Glomerular endothelial cell (primary cell): ENCODE data around the gene KMT2C. TPM values are rescaled to one million over a fixed set of nuclear protein-coding genes. Genes with fewer than 3 reads are reported as not detected.
"Not testable (repeated sequence)": the region's sequence is repeated elsewhere in the genome, so short reads cannot be mapped to it uniquely, and the experiment has no call there.

Source experiments
- DNase-seq: peaks from one replicate; pipeline ENCODE4 v3.0.0-alpha.2; 2011; ENCODE audit warnings: low read depth, low spot score; ENCODE audit errors: extremely low read depth
- total RNA-seq: library from RNA; depleted of rRNA; stranded (reverse); fragments of >200 nt; gene quantifications from 2 replicates; pipeline ENCODE4 v1.2.3, GENCODE V29; 2015

Gene KMT2C
- total RNA-seq, 1 donor from 2014 or later, result 50.6 TPM

DNA sequence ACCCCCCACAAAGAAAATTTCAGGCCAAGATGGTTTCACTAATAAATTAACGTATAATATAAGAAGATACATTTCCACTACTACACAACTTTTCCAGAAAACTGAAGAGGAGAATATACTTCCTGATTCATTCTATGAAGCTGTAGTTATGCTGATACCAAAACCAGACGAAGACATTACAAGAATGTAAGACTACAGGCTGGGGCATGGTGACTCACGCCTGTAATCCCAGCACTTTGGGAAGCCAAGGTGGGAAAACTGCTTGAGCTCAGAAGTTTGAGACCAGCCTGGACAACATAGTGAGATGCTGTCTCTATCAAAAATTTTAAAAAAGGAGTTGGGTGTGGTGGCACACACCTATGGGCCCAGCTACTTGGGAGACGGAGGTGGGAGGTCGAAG lies 201.4 kb downstream of the KMT2C start:
- not testable (repeated sequence) for DNase-seq

- DNase-seq, result no peak
Observed at GRCh38 chr7:152231089-152231488, 204.7 kb downstream of the KMT2C start.

- not testable (repeated sequence) for DNase-seq
Observed at GRCh38 chr7:152219556-152219955, 216.2 kb downstream of the KMT2C start.

DNA sequence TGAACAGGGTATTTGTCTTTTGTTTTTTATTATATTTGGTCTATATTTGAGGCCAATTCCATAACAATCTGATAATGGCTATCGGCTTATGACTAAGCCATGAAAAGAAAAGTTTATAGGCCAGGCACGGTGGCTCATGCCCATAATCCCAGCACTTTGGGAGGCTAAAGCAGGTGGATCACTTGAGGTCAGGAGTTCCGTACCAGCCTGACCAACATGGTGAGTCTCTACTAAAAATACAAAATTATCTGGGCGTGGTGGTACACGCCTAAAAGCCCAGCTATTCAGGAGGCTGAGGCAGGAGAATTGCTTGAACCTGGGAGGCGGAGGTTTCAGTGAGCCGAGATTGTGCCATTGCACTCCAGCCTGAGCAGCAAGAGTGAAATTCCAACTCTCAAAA lies 227.0 kb downstream of the KMT2C start:
- DNase-seq, result not testable (repeated sequence)

DNA sequence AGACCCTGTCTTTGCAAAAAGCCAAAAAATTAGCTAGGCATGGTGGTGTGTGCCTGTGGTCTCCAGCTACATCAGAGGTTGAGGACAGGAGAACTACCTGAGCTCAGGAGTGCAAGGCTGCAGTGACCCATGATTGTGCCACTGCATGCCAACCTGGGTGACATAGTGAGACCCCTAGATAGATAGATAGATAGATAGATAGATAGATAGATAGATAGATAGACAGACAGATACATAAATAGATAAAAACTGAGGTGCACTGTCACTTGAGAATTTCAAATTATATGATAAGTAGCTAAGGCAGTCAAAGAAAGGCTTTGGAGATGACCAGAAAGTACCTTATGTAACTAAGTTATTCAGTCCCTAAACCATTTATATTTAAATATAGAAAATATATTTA lies 231.4 kb downstream of the KMT2C start:
- DNase-seq, result not testable (repeated sequence)

DNA sequence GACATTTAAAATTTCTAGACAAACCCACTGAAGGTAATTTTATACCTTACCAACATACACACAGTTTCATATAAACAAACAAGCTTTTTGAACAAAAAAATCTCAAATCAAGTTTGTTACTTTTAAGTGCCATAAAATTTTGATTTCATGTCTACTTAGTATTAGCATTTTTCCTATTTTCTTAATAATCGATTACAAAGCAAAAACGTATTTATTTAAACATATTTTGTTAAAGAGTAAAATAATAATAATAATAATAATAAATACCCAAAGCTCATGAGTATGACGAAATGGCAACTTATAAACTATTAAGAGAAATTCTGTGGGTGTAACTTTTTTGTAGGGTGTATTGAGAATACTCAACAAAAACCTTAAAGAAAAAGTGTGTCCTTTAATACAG lies 232.7 kb downstream of the KMT2C start:
- DNase-seq, result no peak

- no peak for DNase-seq
Observed at GRCh38 chr7:152202056-152202455, 233.7 kb downstream of the KMT2C start.

DNA sequence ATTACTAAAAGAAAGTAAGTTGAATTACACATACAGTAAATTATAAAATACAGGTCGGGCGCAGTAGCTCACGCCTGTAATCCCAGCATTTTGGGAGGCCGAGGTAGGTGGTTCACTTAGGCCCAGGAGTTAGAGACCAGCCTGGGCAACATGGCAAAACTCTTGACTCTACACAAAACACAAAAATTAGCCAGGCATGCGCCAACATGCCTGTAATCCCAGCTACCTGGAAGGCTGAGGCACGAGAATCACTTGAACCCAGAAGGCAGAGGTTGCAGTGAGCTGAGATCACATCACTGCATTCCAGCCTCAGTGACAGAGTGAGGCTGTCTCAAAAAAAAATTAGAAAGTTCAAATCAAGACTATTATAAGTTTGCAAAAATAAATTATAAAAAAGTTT lies 235.4 kb downstream of the KMT2C start:
- no peak for DNase-seq

DNA sequence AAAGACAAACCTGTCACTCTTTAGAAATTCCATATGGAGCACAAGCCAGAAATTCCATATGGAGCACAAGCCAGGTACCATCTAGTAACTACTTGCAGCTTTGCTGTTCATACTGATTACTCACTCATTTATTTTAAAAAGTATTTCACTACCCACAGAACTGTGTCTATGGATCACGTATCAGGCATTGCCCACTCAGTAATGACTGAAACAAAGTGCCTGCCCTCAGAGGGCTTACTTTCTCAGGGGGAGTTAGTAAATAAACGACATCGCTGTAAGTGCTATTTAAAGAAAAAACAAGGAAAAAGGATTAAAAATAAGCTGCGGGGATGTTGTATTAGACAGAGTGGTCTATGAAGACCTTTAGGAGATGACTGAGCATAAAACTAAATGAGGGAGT lies 239.4 kb downstream of the KMT2C start:
- no peak for DNase-seq

DNA sequence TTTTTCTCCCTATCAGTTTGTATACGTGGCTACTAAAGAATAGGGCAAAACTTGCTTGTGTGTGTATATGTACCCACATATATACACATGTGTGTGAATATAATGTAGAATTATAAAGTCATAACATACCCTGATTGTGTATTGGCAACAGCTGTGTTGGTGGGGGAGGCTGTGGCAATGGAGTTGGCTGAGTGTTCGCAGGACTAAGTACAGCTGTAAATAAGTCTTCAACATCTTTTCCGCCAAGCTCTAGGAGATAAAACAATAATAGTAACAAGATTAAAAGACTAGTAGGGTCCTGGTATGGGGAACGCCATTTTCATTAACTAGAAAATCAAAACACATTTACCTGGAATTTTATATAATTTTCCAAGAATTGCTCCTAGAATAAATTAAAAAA lies 241.9 kb downstream of the KMT2C start:
- no peak for DNase-seq

GRCh38 chr7:152189061-152189460 lies 246.7 kb downstream of the KMT2C start:
- no peak for DNase-seq

DNA sequence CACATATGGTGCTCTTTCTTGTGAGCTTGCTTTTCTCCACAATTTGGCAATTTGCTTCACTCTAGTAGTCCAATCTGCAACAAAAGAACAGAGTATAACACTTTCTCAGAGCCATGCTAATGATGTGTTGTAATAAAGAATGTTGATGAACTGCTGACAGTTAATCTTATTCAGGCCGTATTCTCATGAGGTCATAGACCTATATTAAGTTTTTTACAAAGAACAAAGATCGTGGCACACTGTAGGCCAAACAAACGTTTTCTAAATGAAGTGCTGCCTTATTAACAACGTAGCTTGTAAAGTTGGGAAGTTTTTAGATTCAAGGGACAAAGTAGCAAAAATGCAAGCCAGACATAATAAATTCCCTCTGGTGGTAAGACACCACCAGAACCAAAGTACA lies 250.2 kb downstream of the KMT2C start:
- no peak for DNase-seq

GRCh38 chr7:152180587-152180986 lies 255.2 kb downstream of the KMT2C start:
- DNase-seq, result no peak

GRCh38 chr7:152180048-152180447 lies 255.8 kb downstream of the KMT2C start:
- no peak for DNase-seq

GRCh38 chr7:152178405-152179058 lies 257.3 kb downstream of the KMT2C start:
- DNase-seq, result no peak

DNA sequence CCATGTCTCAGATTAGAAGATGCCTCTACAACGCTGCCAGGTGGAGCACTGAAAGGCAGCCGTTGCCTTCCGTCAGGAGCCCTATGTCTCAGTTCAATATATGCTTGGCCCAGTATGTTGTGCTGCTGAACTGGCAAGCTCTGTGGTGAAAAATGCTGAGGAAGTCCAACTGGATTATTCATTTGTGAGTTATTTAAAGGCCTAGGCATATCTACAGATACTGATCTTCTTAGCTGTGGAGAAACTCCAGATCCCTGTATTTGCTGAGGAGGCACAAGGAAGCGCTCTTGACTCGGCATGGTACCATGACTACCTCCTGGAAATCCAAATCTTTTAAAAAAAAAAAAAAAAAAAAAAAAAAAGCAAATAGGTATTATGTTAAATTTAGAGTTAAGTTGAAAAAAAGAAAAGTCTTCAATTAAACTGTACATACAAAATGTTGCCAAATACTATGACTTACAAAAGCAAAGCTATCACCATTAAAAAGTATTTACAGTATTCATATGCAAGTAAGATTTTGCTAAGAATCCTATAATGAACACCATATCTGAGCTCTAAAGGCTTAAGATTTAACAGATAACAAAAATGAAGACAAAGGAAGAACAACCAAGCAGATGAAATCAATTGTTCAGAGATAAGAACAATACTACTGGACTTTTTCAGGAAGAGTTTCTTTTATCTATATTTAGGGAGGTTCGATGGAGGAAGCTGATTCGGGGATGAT lies 258.0 kb downstream of the KMT2C start:
- DNase-seq, result no peak

GRCh38 chr7:152176797-152177196 lies 259.0 kb downstream of the KMT2C start:
- DNase-seq, result no peak

- DNase-seq, result no peak
Observed at GRCh38 chr7:152173372-152174070, 262.3 kb downstream of the KMT2C start.

DNA sequence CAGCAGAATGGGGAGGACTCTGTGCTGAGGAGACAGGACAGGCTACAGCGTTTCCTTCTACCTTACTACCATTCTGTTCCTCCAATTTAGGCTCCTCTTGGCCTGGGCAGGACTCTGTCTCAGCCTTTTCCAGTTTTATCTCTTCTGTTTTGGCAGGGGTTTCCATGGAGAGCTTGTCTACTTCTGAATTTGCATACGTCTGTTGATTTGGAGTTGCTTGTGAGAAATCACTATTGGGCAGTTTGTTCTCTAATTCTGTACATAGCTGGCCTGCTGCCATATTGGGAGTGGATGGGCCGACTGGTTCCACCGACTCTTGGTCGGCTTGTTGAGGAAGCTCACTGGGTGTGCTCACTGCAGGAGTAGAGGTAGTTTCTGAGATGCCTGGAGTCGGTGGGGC lies 273.5 kb downstream of the KMT2C start:
- no peak for DNase-seq

- DNase-seq, result no peak
Observed at GRCh38 chr7:152161171-152161570, 274.6 kb downstream of the KMT2C start.

DNA sequence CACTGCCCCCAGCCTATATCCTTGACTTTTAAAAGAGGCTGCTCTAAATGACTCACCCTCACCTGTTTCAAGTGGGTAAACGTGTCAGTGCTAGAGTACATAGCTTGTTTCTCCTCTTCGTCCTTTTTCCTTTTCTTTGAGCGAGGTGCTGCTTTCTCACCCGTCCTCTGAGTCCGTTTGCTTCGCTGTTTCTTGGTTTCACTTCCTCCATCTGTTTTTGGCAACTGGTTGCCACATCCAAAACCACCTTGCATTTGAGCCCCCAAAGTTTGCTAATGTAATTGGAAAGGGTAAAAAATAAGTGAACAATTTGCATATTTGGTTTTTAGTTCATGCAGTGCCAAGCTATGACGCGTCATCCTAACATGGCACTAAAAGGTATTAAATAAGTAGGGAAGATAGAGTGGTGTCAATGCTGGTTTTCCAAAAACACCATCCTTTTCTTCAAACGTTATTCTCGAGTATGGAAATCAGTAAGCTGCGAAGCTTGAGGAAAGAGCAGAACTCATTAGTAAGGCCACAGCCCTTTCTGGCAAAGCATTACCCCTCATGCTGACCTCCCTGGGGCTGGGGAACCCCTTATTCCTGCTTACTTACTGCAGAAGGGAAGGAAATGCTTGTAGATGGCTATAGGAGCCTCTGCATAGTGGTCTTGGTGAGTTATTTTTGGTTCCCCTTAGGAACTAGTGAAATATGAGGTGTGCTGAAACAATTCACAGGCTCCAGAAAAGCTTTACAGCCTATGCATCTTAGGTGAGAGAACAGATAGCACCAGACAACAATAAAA lies 276.8 kb downstream of the KMT2C start:
- no peak for DNase-seq
